ENCODE data around the gene HNRNPF.
"Not testable (repeated sequence)": the region's sequence is repeated elsewhere in the genome, so short reads cannot be mapped to it uniquely, and the experiment has no call there.

The HNRNPF gene

DNA sequence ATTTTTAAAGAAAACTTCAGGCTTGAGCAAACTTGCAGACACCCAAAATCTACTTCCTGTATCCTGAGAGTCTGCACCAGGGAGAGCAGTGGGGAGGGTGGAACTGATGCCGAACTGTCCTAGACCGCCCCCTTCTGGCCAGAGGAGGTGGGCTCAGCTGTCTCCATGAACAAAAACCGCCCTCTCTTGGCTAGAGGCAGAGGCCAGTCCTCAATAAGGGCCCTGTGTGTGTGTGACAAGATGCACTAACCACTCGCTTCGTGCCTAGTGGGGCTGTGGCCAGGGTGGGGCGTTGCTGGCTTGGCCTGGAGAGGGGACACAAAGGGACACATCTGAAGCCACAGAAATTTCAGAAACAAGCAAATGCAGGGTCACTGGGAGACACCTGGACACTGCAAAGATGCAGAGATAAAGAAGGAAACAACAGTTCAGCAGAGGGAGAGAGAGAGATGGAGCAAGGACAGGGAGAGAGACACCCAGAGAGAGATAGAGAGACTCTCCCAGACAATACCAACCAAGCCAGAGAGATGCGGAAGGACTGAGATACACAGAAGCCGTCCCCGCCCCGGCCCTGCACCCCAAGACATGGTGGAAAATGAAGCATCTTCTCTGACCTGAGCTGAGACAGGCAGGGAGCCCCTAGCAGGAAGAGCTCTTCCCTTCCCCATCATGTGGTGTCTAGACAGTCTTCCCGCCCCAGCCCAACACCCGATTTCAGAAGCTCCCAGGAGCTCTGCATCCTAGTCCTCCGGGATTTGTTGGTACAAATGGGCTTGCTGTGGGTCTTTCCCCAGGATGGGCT is 60.3 kb downstream of the HNRNPF start:
- peak; percentile 66 for DNase-seq (ENCODE audit: low read depth)

DNA sequence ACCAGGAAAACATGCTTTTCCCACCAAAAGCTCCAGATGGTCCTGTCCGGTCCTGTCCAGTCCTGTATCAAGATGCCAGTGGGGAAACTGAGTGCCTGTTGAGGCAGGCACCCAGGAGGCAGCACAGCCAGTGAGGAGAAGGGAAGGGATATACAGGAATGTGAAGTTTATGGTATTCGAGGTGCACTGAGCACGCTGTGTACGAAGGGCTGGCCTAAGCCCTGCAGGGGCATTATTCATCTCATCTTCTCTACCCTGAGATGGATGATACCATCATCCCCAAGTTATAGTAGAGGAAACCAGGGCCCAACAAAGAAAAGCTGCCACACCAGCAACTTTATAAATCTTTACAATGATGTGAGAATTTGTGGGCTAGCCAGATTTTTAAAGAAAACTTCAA is 61.0 kb downstream of the HNRNPF start:
- no peak for DNase-seq (ENCODE audit: low read depth)

DNA sequence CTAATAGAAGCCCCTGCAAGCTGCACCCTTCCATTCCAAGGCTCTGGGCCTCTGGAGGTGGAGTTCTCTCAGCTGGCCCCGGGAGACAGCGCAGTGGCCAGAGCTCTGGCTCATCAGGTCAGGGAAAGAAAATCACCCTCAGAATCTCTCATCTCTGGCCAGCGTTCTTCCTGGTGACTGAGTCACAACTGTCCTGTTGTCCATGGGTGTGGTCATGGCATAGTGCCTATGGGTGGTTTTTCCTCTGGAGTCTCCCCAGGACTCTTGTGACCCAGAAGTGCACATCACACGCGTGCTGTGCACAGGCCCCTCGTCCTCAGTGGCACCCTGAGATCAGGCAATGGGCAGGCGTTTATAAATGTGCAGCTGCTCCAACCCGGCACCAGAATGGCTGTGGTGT is 64.9 kb downstream of the HNRNPF start:
- DNase-seq (ENCODE audit: low read depth) = no peak

DNA sequence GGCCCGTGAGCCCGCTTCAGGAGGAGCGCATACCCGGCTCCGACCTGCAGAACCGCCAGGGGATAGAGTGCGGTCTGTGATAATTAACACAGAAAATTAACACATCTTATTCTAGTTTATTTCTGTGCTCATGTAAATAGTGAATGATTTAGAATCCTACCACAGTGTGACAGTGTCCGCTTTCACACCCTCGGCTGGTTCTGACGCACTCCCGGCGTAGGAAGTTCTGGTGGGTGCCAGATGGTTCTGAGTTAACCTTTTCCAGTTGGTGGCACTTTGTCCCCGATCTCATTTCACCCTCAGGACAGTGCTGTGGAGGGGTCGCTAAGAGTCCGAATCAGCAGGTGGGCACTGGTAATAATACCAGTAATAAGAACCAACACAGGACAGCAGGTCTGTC is 65.9 kb downstream of the HNRNPF start:
- no peak for DNase-seq (ENCODE audit: low read depth)

DNA sequence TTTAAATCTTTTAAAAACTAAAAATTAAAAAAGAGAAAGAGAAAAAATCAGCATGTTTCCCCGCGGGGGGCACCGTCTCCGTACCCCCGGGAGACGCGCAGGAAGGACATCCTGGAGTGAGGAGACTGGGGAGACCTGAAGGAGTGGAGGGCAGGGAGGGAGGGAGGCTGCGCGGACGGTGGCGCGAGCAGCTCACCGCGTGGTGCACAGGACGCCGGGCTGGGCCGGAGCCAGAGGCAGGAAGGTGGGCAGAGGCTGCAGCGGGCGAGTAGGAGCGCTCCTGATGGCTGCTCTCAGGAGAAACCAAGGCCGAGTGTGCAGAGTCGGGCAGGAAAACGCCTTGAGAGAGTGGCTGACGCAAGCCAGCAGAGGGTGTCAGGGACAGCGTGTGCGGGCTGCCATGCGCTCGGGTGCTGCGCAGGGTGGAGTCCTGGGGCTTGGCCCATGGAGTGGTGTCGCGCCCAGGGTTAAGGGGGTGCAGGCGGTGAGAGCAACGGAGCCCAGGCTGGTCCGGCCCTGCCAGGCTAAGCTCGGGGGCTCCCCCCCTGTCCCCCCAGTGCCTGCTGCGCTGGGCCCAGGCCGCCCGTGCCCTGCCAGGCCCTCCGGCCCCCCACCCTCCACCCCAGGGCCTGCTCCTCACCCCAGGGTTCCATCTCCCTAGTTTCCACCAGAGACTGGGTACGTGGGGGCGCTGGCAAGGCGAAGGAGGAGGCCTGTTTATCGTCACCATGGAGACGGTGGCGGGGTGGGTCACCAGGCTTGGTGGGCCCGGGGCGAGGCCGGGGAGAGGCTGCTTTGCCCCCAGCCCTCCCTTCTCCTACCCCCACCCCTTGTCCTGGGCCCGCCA is 66.5 kb downstream of the HNRNPF start:
- DNase-seq (ENCODE audit: low read depth) = no peak

DNA sequence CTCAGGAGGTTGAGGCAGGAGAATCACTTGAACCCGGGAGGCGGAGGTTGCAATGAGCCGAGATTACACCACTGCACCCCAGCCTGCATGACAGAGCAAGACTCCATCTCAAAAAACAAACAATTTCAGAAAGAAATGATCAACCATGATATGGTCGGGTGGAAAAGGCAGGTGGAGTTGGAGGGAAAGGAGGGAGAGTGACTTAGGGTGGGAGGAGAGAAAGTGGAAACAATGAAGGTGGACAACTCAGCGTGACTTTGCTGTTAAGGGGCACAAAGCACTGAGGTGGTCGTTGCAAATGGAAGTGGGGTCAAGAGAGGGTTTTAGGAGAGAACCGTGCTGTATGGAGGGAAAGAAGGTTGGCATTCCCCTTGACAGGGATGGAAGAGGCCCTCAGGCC is 67.5 kb downstream of the HNRNPF start:
- no peak for DNase-seq (ENCODE audit: low read depth)

DNA sequence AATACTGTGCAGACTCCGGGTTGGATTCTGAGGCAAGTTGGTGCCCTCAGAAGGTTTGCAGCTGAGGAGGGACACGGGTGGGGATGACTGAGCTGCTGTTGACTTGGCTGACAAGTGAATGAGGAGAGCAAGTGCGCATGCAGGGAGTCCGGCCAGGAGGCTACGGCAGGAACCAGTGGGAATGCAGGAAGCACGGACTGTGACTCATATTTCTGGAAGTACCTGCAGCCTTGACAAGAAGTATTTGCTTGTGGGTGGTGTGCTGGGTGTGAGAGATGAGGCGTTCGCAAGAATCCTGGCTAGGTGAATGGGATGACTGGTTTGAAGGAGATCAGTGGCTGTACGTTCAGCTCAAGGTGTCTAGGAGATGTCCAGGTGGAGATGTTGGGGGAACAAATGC is 68.4 kb downstream of the HNRNPF start:
- no peak for DNase-seq (ENCODE audit: low read depth)

DNA sequence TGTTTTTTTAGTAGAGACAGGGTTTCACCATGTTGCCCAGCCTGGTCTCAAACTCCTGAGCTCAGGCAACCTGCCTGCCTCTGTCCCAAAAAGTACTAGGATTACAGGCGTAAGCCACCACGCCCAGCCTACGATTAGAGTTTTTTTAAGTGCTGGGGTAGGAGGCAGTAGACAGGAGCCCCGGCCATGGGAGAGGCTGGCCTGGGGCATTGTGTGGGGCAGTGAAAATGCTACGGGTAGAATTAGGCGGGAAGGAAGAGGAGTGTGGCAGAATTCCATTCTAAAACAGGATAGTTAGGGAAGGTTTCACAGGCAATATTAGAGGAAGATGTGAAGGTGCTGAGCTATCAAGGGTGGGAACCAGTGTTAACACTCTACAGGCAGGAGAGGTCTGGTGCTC is 68.9 kb downstream of the HNRNPF start:
- DNase-seq (ENCODE audit: low read depth) = no peak

DNA sequence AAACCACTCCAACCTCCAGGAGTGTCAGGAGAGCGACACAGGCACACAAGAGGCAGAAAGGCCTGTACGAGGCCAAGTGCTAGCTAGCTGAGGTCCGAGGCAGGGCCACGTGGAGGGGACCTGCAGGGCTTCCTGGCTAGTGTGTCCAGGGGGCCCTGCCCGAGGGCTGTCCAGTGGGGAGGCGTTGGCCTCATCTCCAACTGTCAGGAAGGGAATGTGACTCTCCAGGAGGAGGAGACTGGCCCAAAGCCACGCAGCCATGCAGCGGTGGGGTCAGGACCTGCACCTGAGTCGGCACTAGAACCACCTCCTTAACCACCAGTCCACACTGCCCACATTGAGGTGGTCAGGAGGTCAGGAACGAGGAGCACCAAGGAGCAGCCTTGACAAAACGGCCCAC is 69.8 kb downstream of the HNRNPF start:
- DNase-seq (ENCODE audit: low read depth) = no peak

DNA sequence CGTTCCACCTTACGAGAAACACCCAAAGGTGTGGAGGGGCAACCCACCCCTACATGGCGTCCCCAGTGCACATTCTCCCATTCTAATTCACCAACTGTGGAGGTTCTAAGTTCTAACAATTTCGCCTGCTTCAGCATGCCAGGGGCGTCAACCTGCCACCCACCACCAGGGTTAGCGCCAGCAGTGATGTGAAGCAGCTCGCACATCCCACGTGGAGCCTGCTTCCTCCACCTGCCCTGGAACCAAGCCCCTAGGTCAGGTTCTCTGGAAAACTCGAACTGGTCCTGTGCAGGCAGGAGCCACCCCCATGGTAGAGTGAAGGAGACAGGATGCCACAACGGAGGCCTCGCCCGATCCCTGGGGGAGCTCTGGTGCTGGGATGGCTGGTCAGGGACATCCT is 70.9 kb downstream of the HNRNPF start:
- DNase-seq (ENCODE audit: low read depth) = no peak

DNA sequence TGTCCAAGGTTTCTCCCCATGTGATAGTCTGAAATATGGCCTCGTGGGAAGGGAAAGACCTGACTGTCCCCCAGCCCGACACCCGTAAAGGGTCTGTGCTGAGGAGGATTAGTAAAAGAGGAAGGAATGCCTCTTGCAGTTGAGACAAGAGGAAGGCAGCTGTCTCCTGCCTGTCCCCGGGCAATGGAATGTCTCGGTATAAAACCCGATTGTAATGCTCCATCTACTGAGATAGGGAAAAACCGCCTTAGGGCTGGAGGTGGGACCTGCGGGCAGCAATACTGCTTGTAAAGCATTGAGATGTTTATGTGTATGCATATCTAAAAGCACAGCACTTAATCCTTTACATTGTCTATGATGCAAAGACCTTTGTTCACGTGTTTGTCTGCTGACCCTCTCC is 71.5 kb downstream of the HNRNPF start:
- DNase-seq (ENCODE audit: low read depth) = not testable (repeated sequence)

DNA sequence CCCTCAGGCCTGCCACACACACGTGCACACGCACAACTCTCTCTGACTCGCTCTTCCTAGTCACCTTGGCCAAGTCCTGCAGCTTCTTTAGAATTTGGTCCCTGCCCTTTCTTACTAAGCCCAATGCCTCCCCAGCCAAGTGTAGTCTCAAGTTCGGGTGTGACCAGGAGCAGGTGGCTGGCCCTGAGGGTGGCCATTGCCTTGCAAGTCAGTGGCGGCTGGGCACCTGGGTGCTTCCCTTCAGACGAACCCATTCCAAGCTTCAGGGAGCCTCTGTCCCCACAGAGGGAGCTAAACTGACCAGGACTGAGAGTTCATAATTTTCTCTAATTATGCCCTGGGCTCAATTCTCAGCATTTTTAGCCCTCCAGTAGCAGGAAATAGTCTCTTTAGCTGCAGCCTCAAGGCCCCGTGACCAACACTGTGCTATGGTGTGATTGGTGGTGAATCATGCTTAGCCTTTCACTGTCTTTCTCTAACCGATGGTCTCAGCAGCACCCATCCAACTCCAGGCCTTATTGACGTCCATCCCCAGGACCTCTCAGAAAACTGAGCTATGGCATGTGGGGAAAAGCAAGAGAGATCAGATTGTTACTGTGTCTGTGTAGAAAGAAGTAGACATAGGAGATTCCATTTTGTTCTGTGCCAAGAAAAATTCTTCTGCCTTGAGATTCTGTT is 72.2 kb downstream of the HNRNPF start:
- no peak for DNase-seq (ENCODE audit: low read depth)

DNA sequence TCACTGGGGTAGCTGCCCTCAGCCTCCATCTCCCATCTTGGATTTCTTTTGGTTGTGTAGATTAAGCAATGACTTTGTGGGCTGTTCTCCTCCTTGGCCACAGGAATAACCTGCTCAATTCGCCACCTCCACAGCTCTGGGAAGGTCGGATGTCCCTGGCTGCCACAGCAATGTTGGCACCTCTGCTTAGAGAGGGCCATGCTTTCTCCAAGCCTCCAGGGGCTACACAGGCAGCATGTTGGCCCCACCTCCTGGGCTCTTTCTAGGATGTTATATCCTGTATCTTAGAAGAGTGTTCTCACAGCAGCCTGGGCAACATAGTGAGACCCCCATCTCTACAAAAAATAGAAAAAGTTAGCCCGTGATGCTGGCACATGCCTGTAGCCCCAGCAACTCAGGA is 72.9 kb downstream of the HNRNPF start:
- DNase-seq (ENCODE audit: low read depth) = no peak

Data from fibroblast of the conjunctiva (primary cell).